Measurements from ENCODE around the gene TRPM3.

- TF ChIP-seq, protein P1, sequence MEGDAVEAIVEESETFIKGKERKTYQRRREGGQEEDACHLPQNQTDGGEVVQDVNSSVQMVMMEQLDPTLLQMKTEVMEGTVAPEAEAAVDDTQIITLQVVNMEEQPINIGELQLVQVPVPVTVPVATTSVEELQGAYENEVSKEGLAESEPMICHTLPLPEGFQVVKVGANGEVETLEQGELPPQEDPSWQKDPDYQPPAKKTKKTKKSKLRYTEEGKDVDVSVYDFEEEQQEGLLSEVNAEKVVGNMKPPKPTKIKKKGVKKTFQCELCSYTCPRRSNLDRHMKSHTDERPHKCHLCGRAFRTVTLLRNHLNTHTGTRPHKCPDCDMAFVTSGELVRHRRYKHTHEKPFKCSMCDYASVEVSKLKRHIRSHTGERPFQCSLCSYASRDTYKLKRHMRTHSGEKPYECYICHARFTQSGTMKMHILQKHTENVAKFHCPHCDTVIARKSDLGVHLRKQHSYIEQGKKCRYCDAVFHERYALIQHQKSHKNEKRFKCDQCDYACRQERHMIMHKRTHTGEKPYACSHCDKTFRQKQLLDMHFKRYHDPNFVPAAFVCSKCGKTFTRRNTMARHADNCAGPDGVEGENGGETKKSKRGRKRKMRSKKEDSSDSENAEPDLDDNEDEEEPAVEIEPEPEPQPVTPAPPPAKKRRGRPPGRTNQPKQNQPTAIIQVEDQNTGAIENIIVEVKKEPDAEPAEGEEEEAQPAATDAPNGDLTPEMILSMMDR (IDR thresholded peaks at IDR 0.05): no peak
- TF ChIP-seq, protein P2, sequence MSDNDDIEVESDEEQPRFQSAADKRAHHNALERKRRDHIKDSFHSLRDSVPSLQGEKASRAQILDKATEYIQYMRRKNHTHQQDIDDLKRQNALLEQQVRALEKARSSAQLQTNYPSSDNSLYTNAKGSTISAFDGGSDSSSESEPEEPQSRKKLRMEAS (IDR thresholded peaks at IDR 0.05): no peak
- TF ChIP-seq ZFP36 (IDR thresholded peaks at IDR 0.05; ENCODE audit: borderline replicate concordance, partially characterized antibody): no peak
- no peak for TF ChIP-seq SREBF2 (IDR thresholded peaks at IDR 0.05)
- TF ChIP-seq, protein P3, sequence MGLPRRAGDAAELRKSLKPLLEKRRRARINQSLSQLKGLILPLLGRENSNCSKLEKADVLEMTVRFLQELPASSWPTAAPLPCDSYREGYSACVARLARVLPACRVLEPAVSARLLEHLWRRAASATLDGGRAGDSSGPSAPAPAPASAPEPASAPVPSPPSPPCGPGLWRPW (IDR thresholded peaks at IDR 0.05): no peak
- TF ChIP-seq CHD2 (IDR thresholded peaks at IDR 0.05; ENCODE audit: low read length, partially characterized antibody): no peak
- TF ChIP-seq EP300 (IDR thresholded peaks at IDR 0.05): no peak
- no peak for TF ChIP-seq MAFK (IDR thresholded peaks at IDR 0.05; ENCODE audit: partially characterized antibody)
- TF ChIP-seq, protein P4, sequence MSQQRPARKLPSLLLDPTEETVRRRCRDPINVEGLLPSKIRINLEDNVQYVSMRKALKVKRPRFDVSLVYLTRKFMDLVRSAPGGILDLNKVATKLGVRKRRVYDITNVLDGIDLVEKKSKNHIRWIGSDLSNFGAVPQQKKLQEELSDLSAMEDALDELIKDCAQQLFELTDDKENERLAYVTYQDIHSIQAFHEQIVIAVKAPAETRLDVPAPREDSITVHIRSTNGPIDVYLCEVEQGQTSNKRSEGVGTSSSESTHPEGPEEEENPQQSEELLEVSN (IDR thresholded peaks at IDR 0.05; ENCODE audit: borderline replicate concordance, low read depth): no peak
- TF ChIP-seq CBX8 (IDR thresholded peaks at IDR 0.05): no peak
Observed at GRCh38 chr9:71108937-71109336, 12.5 kb downstream of the TRPM3 start.

All from A549 (cell line).